Measurements from ENCODE around the gene MPP3.
"Not testable (repeated sequence)": the region's sequence is repeated elsewhere in the genome, so short reads cannot be mapped to it uniquely, and the experiment has no call there.

The MPP3 gene

GRCh38 chr17:43860927-43861622 lies 28.1 kb upstream of the MPP3 start:
- DNase-seq: no peak

GRCh38 chr17:43860077-43860725 lies 27.3 kb upstream of the MPP3 start:
- no peak for DNase-seq

DNA sequence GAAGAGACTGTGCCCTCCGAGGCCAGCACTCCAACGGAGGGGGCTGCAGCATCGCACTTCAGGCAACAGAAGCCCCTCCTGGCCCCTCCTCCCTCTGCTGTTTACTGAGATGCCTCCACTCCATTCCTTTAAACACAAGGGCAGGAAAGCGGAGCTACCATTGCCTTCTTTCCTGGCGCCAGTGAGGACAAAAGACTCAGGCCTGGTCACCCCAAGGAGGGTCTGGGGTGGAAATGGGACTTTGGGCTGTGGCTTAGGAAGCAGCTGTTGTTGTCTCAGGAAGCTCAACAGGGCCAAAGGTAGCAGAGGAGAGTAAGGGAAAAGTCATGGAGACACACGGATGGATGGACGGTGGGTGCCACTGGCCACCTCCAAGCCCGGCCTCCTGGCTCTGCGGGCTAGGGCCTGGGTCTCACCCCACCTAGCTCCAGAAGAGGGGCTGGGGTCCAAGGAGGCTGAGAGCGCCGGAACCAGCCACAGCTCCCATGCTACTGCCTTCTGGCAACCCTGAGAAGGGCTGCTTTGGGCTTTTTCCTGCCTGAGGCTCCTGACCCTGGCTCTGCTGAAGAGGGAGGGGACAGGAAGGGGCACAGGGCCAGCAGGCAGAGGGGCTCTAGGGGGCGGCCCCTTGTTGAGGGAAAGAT lies 25.1 kb upstream of the MPP3 start:
- DNase-seq: no peak

- DNase-seq: no peak
Measured at GRCh38 chr17:43857141-43857540, 24.2 kb upstream of the MPP3 start.

DNA sequence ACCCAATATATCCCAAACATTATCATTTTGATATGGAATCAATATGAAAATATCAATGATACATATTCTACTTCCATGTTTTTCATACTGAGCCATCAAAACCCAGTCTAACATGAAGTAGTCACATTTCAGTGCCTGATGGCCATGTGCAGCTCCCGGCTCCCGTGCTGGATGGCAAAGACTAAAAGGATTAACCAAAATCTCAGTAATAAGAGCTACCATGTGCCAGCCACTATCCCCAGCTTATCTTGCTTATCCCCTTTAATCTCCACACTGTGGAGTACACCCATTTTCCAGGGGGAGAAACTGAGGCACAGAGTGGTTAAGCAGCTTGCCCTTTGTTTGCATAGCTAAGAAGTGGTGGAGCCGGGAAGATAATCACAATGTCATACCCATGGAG lies 23.2 kb upstream of the MPP3 start:
- DNase-seq: no peak

GRCh38 chr17:43855061-43855460 lies 22.1 kb upstream of the MPP3 start:
- DNase-seq: no peak

- no peak for DNase-seq
Measured at GRCh38 chr17:43854498-43854897, 21.6 kb upstream of the MPP3 start.

DNA sequence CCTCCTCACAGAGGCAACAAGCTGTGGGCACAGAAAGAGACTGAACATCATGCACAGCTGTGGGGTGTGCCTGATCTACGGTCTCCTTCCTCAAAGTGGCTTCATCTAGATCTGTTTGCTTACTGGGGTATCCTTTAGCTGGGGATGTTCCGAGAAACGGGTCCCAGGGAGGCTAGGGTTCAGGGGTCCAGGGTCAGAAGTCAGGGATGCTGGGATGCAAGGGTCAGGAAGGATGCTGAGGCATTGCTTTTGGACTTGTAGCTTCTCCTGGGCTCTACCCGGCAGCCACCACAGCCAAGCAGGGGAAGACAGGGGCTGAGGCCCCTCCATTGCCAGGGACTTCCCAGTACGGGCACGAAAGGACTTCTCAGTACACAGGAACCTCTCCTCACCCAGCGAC lies 20.6 kb upstream of the MPP3 start:
- DNase-seq: no peak

DNA sequence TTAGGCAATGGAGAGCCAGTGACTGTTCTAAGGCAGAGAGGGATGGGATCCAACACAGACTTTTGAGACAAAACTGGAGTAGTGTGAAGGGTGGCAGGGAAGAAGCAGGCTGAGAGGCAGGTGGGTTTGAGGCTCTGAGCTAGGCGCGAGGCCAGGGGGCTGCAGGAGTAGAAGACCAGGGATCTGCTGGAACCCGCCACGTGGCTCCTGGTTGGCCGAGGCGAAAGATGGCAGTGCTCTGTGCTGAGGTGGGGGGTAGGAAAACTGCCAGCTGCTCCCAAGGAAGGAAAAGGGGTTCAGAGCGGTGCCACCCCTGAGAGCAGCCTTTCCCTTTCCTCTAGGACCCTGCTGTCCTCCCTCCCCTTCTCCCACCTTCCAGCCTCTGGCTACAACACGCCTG lies 19.6 kb upstream of the MPP3 start:
- no peak for DNase-seq

- no peak for DNase-seq
Measured at GRCh38 chr17:43849116-43849515, 16.2 kb upstream of the MPP3 start.

DNA sequence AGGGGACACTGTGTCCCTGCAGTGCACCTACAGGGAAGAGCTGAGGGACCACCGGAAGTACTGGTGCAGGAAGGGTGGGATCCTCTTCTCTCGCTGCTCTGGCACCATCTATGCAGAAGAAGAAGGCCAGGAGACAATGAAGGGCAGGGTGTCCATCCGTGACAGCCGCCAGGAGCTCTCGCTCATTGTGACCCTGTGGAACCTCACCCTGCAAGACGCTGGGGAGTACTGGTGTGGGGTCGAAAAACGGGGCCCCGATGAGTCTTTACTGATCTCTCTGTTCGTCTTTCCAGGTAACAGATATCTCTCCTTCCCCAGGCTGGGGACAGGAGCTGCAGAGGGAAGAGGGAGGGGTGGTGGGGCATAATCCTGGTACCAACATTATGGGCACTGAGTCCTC lies 15.7 kb upstream of the MPP3 start:
- no peak for DNase-seq

- DNase-seq: no peak
Measured at GRCh38 chr17:43846963-43847371, 14.0 kb upstream of the MPP3 start, which contains the start of gene CD300LG. TSS of gene CD300LG (plus strand) at chr17:43847176. CDS start at chr17:43847217, 41 bp downstream.

DNA sequence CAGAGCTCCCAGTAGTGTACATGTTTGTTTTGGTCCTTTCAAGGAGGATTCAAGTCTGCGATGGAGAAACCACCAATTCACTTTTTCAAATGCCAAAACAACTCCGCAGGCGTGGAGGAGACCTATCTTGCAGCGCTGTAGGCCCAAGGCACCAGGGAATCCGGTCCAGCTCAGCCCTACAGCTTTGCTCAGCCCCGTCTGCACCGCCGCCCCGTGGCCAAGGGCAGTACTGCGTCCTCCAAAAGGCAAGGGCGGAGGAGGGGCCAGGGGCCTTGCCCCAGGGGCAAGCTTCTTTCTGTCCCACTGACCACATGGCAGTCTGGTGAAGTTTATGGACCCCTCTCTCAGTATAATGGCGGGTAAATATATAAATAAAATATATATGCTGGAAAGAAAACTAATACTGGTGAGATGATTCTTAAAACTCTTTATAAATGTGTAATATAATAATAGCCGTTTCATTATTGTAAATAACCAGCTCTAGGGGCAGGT lies 13.3 kb upstream of the MPP3 start:
- DNase-seq: peak in 1 of 2 experiments; percentile 35

- no peak for DNase-seq
Measured at GRCh38 chr17:43845766-43846165, 12.8 kb upstream of the MPP3 start.

- no peak for DNase-seq
Measured at GRCh38 chr17:43844241-43844640, 11.3 kb upstream of the MPP3 start.

DNA sequence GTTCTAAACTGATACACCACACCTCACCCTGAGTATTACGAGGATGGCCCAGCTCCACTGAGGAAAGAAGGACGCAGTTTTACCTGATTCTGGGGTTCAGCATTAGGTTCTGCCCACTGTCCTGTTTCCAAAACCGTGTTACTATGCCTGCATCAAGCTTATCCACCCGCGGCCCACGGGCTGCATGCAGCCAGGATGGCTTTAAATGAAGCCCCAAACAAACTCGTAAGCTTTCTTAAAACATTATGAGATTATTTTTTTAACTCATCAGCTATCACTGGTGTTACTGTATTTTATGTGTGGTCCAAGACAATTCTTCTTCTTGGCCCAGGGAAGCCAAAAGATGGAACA lies 10.0 kb upstream of the MPP3 start:
- DNase-seq: no peak

DNA sequence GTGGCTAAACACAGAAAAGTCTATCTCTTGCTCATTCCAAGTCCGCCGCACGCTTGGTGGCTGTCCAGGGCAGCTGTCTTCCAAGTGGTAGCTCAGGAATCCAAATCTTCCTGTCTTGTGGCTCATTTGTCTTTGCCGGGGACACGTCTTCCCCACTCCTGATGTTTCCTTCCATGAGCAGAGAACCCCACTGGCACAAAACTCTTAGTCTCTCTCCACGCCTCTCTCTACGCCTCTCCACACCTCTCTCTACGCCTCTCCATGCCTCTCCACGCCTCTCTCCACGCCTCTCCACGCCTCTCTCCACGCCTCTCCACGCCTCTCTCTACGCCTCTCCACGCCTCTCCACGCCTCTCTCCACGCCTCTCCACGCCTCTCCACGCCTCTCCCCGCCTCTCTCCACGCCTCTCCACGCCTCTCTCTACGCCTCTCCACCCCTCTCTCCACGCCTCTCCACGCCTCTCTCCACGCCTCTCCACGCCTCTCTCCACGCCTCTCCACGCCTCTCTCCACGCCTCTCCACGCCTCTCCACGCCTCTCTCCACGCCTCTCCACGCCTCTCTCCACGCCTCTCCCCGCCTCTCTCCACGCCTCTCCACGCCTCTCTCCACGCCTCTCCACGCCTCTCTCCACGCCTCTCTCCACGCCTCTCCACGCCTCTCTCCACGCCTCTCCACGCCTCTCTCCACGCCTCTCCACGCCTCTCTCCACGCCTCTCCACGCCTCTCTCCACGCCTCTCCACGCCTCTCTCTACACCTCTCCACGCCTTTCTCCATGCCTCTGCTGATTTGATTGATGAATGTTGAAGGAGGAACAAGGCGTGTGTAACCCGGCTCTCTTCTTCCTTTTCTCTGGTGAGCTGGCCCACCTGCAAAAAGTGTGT lies 9.4 kb upstream of the MPP3 start:
- not testable (repeated sequence) for DNase-seq

DNA sequence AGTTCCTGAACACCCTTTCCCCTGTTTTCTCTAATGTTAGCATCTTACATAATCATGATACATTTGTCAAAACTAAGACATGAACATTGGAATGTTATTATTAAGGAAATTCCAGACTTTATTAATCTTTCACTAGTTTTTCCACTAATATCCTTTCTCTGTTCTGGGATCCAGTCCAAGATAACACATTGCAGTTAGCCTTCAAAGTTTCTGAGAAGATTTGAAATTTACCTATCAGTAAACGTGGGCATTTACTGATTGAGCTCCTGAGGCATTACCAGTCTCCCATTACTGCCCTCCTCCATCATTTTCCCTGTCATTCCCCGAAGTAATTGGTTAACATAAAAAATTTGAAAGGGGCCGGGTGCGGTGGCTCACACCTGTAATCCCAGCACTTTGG lies 8.3 kb upstream of the MPP3 start:
- DNase-seq: no peak

DNA sequence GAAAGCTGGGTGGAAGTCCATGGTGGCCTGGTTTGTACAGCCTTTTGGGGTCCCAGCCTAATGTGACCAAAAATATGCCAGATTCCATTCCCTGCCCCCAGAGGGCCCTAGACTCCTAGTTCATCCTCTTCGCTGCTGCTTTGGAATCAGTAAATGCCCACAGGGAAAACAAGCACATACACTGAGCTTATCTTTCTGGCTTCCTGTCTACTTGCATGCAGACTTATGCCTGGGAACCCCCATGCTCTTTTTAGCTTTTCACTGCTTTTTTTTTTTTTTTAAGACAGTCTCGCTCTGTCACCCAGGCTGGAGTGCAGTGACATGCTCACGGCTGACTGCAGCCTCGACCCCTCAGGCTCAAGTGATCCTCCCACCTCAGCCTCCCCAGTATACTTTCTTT lies 7.9 kb upstream of the MPP3 start:
- DNase-seq: no peak

GRCh38 chr17:43839670-43840108 lies 6.7 kb upstream of the MPP3 start:
- peak; percentile 93 for DNase-seq

GRCh38 chr17:43834106-43834505 lies 1.2 kb upstream of the MPP3 start:
- no peak for DNase-seq

DNA sequence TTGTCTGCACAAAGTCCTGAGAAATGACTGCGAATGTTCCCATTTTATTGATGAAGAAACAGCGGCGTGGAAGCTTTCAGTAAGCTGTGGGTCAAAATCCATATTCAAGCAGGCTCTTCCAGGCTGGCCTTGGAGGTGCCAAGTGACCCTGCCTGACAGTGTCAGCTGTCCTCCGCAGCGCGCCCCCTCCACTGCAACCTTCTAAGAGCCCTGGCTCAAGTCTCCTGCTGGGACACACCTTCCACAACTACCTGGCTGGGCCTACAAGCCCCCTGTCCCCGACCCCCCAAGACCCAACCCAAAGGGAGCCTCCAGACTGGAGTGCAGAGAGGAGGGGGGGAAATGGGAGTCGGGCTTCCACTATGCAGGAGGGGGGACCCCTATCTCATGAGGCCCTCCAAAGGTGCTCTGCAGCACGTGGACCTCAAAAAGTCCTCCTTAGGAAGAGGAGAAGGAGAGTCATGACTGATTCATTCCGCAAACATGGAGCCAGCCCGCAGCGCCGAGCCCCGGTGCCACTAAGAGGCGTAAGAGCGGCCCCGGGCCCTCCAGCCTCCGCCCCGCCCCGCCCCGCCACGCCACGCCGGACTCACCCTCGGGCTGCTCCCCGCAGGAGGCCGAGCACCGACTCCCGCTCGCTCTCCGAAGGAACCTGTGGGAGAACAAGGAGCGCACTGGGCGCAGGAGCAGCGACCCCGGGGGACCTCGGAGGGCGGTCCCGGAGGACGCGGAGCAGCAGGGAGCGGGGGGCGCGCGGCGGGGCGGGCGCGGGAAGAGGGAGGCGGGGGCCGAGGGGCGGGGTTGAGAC lies 574 bp downstream of the MPP3 start:
- DNase-seq: peak in 1 of 2 experiments; percentile 5

All from cerebellar nuclear complex (tissue), 1 donor.